Skeletal muscle cell (primary cell): ENCODE results near the gene BCCIP.

Experiments used
- DNase-seq: peaks from one replicate; pipeline ENCODE4 v3.0.0-alpha.2; 2010; ENCODE audit warnings: low read depth
- H3K4me3 ChIP-seq: 2 replicates; pipeline ENCODE4 v1.5.1; 2011; ENCODE audit warnings: low read depth, mild to moderate bottlenecking, control low read depth, low read length, moderate library complexity

BCCIP gene

GRCh38 chr10:125878957-125879835 lies 55.9 kb downstream of the BCCIP start:
- no peak overlapping the region for H3K4me3 ChIP-seq
- peak; percentile 67 for DNase-seq

- DNase-seq, result no peak
- no peak overlapping the region for H3K4me3 ChIP-seq
Observed at GRCh38 chr10:125880719-125881118, 57.4 kb downstream of the BCCIP start.

DNA sequence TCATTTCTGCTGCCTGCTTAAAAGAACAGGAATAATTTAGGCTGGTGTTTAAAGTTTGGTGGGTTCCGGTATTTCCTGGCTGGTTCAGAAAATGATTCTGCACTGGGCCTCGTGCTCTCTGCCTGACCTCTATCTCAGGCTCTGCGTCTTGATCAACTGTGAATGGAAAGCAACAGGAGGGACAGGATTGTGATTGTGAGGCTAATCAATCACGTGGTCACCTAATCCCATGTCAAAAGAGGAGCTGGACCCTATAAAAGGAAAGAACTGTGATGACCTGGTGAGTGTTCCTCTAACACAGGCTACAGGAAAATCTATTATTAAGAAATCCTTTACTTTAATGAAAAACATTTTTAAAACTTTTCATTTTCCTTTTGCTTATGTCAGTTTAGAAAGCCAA lies 57.8 kb downstream of the BCCIP start, which contains the start of gene DHX32:
DHX32 (minus strand) TSS at position 101 of the 400 bp plus-strand sequence. CDS start 468 bp downstream, outside the sequence.
- no peak for DNase-seq
- no peak within 1 kb of the TSS for H3K4me3 ChIP-seq

- DNase-seq, result no peak
- no peak overlapping the region for H3K4me3 ChIP-seq
Observed at GRCh38 chr10:125882596-125882995, 59.2 kb downstream of the BCCIP start.

DNA sequence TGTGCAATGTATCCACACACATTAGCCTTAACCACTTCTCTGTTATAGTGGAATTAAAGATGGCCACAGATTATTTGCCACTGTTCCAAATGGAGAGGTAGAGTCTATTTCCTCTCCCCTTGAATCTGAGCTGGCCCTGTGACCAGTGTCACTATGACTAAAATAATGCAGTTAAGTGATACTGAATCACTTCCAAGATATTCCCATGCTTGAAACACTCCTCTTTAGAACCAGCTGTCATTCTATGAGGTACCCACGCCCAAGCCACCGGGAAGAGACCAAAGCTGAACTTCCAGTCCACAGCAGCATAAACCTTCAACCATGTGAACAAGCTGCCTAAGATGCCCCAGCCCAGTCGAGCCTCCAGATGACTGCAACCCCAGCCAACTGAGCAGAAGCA lies 59.9 kb downstream of the BCCIP start:
- no peak for DNase-seq
- no peak overlapping the region for H3K4me3 ChIP-seq
